T47D (cell line): ENCODE data around the gene CCDC134.

Experiments used
- DNase-seq, 2 experiments: peaks; one replicate each; pipeline versions ENCODE4 v3.0.0 to v3.0.0-alpha.2; 2011 to 2012; ENCODE audit warnings: low read depth in 1 of 2, low spot score in 1 of 2
- JUND ChIP-seq: IDR thresholded peaks from 2 replicates; pipeline ENCODE4 v1.6.1; 2012; ENCODE audit warnings: low read depth
- in situ Hi-C: cut with HindIII; loops from 2 replicates; pipeline ENCODE4 v1.10.0; 2016; ENCODE audit warnings: low sequenced_read_pairs, low pct_unique_long_range_greater_than_20kb

Gene CCDC134

DNA sequence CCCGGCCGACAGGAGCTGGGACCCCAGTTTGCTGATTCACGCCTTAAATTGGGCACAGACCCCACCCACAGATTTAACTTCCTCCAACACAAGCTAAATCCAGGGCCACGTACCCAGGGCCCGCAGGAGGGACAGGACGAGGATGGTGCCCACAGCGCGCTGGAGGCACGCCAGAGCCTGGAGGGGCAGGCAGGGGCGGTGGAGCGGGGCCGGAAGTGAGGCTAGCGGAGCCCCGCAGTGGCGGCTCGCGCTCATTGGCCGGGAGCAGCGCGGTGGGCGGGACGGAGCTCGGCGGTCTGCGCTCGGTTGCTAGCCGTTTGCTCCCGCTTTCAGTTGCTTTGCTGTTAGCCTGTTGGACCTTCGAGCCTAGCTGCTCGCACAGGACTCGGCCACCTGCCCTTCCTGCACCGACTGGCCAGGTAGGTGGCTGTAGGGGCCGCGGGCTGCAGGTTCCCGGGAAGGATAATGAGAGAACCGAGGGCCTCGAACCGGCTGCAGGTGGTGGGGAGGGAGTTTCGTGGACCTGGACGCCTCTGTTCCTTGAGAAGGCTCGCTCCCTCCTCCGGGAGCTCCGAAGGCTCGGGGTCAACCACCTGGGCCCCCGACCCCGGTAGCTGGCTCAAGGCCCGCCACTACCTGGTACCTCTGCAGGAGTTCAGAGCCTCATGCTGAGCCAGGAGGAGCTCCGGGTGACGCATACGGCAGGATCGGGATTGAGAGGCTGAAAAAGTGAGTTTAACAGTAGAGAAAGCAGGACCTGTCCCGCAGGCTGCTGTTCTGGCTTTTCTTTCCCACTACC is at the start of gene CCDC134:
TSS of gene CCDC134 (plus strand) at position 332 of the 799 bp plus-strand sequence. CDS start 8,212 bp downstream, outside the sequence.
- in situ Hi-C loops, result no loop called here
- DNase-seq, result peak; percentile 87 to 89
- no peak for TF ChIP-seq JUND

DNA sequence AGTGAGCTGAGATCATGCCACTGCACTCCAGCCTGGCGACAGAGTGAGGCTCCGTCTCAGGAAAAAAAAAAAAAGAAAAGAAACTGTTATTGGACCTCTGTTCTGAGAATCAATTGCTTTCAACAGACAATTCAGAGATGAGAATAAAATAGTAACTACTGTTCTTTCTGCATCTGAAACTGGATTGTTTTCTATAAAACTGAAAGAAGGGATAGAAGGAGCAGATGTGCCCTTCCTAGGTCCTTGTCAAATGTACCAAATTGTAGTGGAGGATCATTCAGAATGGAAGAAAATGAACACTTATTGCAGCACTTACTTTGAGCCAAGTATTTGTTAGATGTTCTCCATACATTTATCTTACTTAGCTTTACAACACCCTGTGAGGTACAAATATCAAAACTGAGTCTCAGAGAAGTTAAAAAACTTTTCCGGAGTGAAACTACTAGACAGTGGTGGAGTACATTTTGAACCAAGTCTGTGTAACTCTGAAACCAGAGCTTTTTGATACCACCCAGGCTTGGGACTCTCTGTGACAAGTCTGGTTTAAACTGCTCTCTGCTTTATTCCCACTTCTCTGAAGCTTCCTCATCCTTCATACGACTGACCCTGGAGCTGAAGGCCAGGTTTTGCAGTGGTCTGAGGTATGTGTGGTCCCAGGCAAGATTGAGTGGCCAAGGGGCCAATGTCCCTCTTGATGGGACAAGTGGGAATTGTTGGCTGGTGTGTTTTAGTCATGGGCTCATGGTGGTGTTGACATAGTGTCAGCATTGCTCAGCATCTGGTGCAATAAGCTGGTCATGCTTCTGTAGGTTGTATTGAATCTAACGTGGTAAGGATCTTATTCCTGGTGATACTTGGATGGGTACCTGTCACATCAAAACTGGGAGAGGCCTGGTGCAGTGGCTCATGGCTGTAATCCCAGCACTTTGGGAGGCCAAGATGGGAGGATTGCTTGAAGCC is 48.2 kb upstream of the CCDC134 start:
- no peak for DNase-seq
- TF ChIP-seq JUND, result no peak
- in situ Hi-C loops, result no loop called here

DNA sequence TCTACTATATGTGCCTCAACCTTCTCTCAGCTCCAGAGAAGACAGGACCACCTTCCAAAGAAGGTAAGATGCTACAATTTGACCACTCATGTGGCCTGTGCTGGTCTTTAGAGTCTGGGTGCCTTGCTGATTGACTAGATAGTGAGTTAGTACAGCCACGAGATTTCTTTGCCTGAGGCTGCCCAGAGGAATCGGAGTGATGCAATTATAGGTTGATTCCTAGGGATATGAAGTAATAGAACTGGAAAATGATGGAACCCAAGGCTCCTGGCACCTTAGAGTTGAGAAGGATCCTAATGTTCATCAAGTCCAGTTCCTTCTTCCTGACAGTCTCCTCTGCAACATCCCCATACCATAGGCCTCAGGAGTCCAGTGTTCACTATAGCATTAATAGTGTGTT is 46.5 kb upstream of the CCDC134 start:
- DNase-seq, result no peak
- in situ Hi-C loops, result no loop called here
- no peak for TF ChIP-seq JUND

DNA sequence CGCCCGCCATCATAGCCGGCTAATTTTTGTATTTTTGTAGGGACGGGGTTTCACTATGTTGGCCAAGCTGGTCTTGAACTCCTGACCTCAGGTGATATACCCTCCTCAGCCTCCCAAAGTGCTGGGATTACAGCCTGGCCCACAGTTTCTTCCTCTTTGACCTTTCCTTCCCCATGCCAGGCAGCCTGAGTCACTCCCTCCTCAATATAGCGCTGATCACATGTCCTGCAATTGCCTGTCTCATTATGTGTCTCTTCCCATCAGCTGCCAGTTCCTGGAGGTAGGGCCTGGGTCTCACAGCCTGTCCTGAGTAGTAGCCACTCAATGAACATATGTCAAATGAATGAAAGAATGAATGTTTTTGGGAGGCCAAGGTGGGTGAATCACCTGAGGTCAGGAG is 43.0 kb upstream of the CCDC134 start:
- no peak for TF ChIP-seq JUND
- in situ Hi-C loops, result no loop called here
- DNase-seq, result no peak

DNA sequence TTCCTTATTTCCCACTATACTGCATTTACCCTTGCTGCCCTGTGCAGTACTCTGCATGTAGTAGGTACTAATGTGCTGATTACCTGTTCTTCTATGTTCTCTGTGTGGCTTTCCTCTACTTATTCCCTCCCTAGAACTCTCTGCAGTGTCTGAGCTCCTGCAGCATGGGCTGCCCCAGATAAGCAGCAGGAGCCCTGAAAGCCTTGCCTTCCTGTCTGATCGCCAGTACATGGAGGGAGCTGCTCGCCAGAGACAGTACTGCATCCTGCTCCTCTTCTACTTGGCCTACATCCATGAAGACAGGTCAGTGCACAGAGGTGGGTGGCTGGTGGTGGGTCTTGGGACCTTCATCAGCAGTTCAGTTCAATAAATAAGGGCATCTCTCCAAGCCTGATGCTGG is 42.2 kb upstream of the CCDC134 start:
- no peak for DNase-seq
- in situ Hi-C loops, result no loop called here
- no peak for TF ChIP-seq JUND

DNA sequence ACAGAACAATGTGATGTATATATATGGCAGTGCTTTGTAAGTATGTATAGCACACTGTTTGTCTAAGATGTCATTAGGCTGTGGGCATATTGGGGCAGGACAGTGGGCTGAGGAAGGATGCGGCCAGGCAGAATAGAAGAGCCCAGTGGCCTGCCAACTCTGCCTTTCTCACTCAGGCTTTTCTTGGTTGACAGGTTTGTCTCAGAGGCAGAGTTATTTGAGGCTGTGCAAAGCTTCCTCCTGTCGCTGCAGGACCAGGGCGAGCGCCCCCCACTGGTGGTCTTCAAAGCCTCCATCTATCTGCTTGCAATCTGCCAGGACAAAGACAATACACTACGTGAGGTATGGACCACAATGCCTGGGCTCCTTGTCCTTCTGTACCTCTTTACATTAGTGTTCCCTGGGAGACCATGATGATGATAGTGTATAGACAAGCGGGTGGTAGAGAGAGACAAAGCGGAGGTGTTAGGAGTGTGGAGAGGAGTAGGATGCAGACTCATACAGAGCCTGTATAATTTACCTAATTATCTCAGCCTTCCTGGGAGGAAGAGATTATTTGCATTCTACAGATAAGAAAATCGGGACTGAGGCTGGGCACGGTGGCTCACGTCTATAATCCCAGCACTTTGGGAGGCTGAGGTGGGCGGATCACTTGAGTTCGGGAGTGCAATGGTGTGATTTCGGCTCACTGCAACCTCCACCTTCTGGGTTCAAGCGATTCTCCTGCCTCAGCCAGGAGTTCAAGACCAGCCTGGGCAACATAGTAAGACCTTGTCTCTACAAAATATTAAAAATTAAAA is 37.3 kb upstream of the CCDC134 start:
- no peak for TF ChIP-seq JUND
- in situ Hi-C loops, result no loop called here
- DNase-seq, result peak in 1 of 2 experiments; percentile 62

DNA sequence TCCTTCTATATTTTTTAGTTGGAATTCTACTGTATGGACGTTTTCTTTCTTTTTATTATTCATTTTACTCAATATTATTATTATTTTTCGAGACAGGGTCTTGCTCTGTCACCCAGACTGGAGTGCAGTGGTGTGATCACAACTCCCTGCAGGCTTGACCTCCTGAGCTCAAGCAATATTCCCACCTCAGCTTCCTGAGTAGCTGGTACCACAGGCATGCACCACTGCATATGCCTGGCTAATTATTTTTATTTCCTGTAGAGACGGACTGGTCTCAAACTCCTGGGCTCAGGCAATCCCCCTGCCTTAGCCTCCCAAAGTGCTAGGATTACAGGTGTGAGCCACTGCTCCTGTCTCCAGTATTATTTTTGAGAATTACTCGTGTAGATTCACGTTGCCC is 34.0 kb upstream of the CCDC134 start:
- no peak for DNase-seq
- TF ChIP-seq JUND, result no peak
- in situ Hi-C loops, result no loop called here

DNA sequence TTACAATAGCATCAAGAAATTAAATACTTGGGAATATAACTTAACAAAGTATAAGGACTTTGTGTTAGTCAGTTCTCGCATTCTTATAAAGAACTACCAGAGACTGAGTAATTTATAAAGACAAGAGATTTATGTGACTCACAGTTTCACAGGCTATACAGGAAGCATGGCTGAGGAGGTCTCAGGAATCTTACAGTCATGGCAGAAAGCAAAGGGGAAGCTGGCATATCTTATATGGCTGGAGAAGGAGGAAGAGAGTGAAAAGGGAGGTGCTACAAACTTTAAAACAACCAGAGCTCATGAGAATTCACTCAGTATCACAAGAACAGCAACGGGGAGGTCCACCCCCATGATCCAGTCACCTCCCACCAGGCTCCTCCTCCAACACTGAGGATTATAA is 32.0 kb upstream of the CCDC134 start:
- in situ Hi-C loops, result no loop called here
- no peak for TF ChIP-seq JUND
- no peak for DNase-seq

DNA sequence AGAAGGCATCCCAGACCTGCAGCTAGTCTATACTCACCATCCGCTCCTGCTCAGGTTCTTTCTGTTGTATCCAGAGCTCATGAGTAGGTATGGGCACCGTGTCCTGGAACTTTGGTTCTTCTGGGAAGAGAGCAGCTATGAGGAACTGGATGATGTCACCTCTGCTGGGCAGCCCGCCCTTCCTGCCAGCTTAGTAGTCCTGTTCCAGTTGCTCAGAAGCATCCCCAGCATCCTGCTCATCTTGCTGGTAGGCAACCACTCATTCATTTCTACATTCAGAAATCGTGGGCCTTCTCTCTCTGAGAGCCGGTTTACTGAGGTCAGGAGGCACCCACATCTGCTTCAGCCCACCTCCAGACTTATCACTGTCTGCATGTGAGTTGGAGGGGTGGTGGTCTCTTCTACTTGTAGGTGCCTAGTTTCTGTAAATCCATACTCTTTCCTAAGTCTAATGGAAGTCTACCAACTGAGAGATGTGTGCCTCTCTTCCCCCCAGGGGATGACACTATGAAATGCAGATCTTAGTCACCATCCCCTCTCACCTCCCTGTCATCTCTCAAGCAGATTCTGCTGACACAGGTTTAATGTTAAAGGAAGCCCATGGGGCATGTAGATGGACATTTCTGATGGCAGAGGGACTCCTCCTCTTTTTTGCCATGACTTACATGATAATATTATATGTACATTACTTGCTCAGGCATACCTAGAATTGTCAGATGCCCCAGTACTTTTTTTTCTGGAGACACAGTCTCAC is 29.6 kb upstream of the CCDC134 start:
- DNase-seq, result no peak
- in situ Hi-C loops, result no loop called here
- no peak for TF ChIP-seq JUND

DNA sequence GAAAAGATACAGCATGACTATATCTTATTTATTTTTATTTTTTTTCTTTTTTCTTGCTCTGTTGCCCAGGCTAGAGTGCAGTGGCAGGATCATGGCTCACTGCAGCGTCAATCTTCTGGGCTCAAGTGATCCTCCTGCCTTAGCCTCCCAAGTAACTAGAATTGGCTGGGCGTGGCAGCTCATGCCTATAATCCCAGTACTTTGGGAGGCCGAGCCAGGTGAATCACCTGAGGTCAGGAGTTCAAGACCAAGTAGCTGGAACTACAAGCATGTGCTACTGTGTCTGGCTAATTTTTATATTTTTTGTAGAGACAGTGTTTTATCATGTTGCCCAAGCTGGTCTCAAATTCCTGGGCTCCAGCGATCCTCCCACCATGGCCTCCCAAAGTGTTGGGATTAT is 28.3 kb upstream of the CCDC134 start:
- TF ChIP-seq JUND, result no peak
- in situ Hi-C loops, result no loop called here
- no peak for DNase-seq

DNA sequence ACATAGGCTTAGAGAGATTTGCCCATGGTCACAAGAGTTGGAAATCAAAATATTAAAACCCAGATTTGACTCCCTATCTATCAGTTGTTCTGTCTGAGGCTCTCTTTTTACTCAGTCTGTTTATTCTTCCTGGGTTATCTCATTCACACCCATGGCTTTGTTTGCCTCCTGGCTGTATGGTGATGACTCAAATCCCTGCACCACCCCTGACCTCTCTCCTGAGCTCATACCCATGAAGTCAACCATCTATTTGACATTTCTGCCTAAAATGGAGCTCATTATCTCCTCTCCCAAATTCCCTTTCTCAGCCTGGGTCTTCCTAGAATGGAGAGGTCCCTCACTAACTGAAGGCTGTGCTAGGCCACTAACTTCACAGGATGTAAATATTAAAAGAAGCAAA is 27.8 kb upstream of the CCDC134 start:
- no peak for DNase-seq
- TF ChIP-seq JUND, result no peak
- in situ Hi-C loops, result no loop called here

DNA sequence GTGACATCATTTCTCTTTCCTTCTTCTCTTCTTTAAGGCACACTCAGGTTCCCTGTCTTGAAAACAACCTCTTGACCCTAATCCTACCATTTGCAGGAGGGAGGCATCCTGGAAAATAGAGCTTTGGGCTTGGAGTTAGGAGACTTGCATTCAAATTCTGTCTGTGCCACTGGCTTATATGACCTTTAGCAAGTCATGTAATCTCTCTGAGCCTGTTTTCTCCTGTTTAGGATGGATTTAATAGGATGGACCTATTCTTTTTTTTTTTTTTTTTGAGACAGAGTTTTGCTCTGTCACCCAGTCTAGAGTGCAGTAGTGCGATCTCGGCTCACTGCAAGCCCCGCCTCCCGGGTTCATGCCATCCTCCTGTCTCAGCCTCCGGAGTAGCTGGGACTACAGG is 25.1 kb upstream of the CCDC134 start:
- no peak for TF ChIP-seq JUND
- in situ Hi-C loops, result no loop called here
- DNase-seq, result no peak
